ENCODE measurements around the gene FANCB. TPM values are rescaled to one million over a fixed set of nuclear protein-coding genes. Genes with fewer than 3 reads are reported as not detected.

FANCB gene
- total and polyA plus RNA-seq, 2 experiments from 2014 or later: 4.8 to 9.7 TPM

- Histone ChIP-seq H3F3A (ENCODE audit: insufficient read depth) (peaks cover 8% of the 10 kb centered on the region; the same call in 1 of the 2 replicates), H3K9ac (no peak overlapping the region), H3K4me1 (ENCODE audit: insufficient read depth) (peaks cover 30% of the 10 kb centered on the region), H3K9me2 (ENCODE audit: insufficient read depth) (no peaks in the 10 kb centered on the region), H4K20me1 (ENCODE audit: insufficient read depth) (no peaks in the 10 kb centered on the region), H3K36me3 (ENCODE audit: low read depth) (peaks cover 6% of the 10 kb centered on the region; the same call in 1 of the 2 replicates), H2AFZ (no peak overlapping the region), H3K27ac (no peak overlapping the region), H3K4me2 (ENCODE audit: unreplicated experiment) (no peak overlapping the region), H3K79me2 (ENCODE audit: insufficient read depth) (peaks cover 6% of the 10 kb centered on the region; the same call in 1 of the 2 replicates), H3K9me3 (ENCODE audit: low read depth) (no peaks in the 10 kb centered on the region), H3K4me3 (no peak overlapping the region), H3K27me3 (replicated peaks; ENCODE audit: insufficient read depth) (no peaks in the 10 kb centered on the region)
- no peak for DNase-seq
- in situ Hi-C loops (cut with MboI): no loop called here
- no peak for TF ChIP-seq EZH2phosphoT487 (IDR thresholded peaks at IDR 0.05; ENCODE audit: insufficient read depth, low read depth)
- no peak for TF ChIP-seq EZH2 (IDR thresholded peaks at IDR 0.05; ENCODE audit: insufficient read depth, poor library complexity, severe bottlenecking)
Observed at GRCh38 chrX:14902537-14902936, 29.7 kb upstream of the FANCB start.

GRCh38 chrX:14899607-14900006, 26.7 kb upstream of the FANCB start:
- Histone ChIP-seq H3K9me3 (ENCODE audit: low read depth) (no peaks in the 10 kb centered on the region), H3F3A (ENCODE audit: insufficient read depth) (peaks cover 7% of the 10 kb centered on the region; the same call in 1 of the 2 replicates), H3K9ac (no peak overlapping the region), H3K4me2 (ENCODE audit: unreplicated experiment) (no peak overlapping the region), H3K36me3 (ENCODE audit: low read depth) (peaks cover 2% of the 10 kb centered on the region; the same call in 1 of the 2 replicates), H4K20me1 (ENCODE audit: insufficient read depth) (no peaks in the 10 kb centered on the region), H3K27ac (peak overlapping the region; percentile 53), H2AFZ (no peak overlapping the region), H3K4me3 (no peak overlapping the region), H3K79me2 (ENCODE audit: insufficient read depth) (peaks cover 6% of the 10 kb centered on the region; the same call in 1 of the 2 replicates), H3K27me3 (replicated peaks; ENCODE audit: insufficient read depth) (no peaks in the 10 kb centered on the region), H3K4me1 (ENCODE audit: insufficient read depth) (peaks cover 30% of the 10 kb centered on the region), H3K9me2 (ENCODE audit: insufficient read depth) (no peaks in the 10 kb centered on the region)
- DNase-seq: peak; percentile 58
- in situ Hi-C loops (cut with MboI): no loop called here
- TF ChIP-seq EZH2 (IDR thresholded peaks at IDR 0.05; ENCODE audit: insufficient read depth, poor library complexity, severe bottlenecking) (no peak), EZH2phosphoT487 (IDR thresholded peaks at IDR 0.05; ENCODE audit: insufficient read depth, low read depth) (no peak)

GRCh38 chrX:14897042-14897441, 24.2 kb upstream of the FANCB start:
- no peak for DNase-seq
- Histone ChIP-seq H3K27ac (no peak overlapping the region), H4K20me1 (ENCODE audit: insufficient read depth) (no peaks in the 10 kb centered on the region), H3F3A (ENCODE audit: insufficient read depth) (no peaks in the 10 kb centered on the region), H3K79me2 (ENCODE audit: insufficient read depth) (peaks cover 12% of the 10 kb centered on the region; the same call in 1 of the 2 replicates), H3K9ac (no peak overlapping the region), H3K27me3 (replicated peaks; ENCODE audit: insufficient read depth) (no peaks in the 10 kb centered on the region), H3K4me3 (no peak overlapping the region), H3K9me2 (ENCODE audit: insufficient read depth) (no peaks in the 10 kb centered on the region), H3K4me1 (ENCODE audit: insufficient read depth) (peaks cover 16% of the 10 kb centered on the region), H3K9me3 (ENCODE audit: low read depth) (no peaks in the 10 kb centered on the region), H3K4me2 (ENCODE audit: unreplicated experiment) (no peak overlapping the region), H2AFZ (no peak overlapping the region), H3K36me3 (ENCODE audit: low read depth) (no peaks in the 10 kb centered on the region; the same call in 1 of the 2 replicates)
- in situ Hi-C loops (cut with MboI): no loop called here
- TF ChIP-seq EZH2 (IDR thresholded peaks at IDR 0.05; ENCODE audit: insufficient read depth, poor library complexity, severe bottlenecking): no peak
- no peak for TF ChIP-seq EZH2phosphoT487 (IDR thresholded peaks at IDR 0.05; ENCODE audit: insufficient read depth, low read depth)
- 92 to 98% methylated on average over 2 of the region's 2 CpGs for WGBS, 2 experiments (ENCODE audit: low coverage in 1 of 2, low lambda C conversion rate in 2 of 2, missing lambda C conversion rate in 2 of 2)

GRCh38 chrX:14896273-14896672, 23.4 kb upstream of the FANCB start:
- H3K27ac ChIP-seq: no peak overlapping the region
- no peaks in the 10 kb centered on the region for H3K9me2 ChIP-seq (ENCODE audit: insufficient read depth)
- H3K79me2 ChIP-seq (ENCODE audit: insufficient read depth): peaks cover 17% of the 10 kb centered on the region; the same call in 1 of the 2 replicates
- WGBS, 2 experiments (ENCODE audit: low coverage in 1 of 2, low lambda C conversion rate in 2 of 2, missing lambda C conversion rate in 2 of 2): 97% methylated on average over 2 of the region's 2 CpGs
- no peaks in the 10 kb centered on the region for H3K9me3 ChIP-seq (ENCODE audit: low read depth)
- no peaks in the 10 kb centered on the region for H3K27me3 ChIP-seq (replicated peaks; ENCODE audit: insufficient read depth)
- H2AFZ ChIP-seq: no peak overlapping the region
- H3F3A ChIP-seq (ENCODE audit: insufficient read depth): no peaks in the 10 kb centered on the region
- in situ Hi-C loops (cut with MboI): no loop called here
- no peak overlapping the region for H3K4me3 ChIP-seq
- no peak for DNase-seq
- H3K4me2 ChIP-seq (ENCODE audit: unreplicated experiment): no peak overlapping the region
- peaks cover 16% of the 10 kb centered on the region for H3K4me1 ChIP-seq (ENCODE audit: insufficient read depth)
- no peak overlapping the region for H3K9ac ChIP-seq
- no peaks in the 10 kb centered on the region; the same call in 1 of the 2 replicates for H3K36me3 ChIP-seq (ENCODE audit: low read depth)
- H4K20me1 ChIP-seq (ENCODE audit: insufficient read depth): no peaks in the 10 kb centered on the region
- no peak for TF ChIP-seq EZH2phosphoT487 (IDR thresholded peaks at IDR 0.05; ENCODE audit: insufficient read depth, low read depth)
- no peak for TF ChIP-seq EZH2 (IDR thresholded peaks at IDR 0.05; ENCODE audit: insufficient read depth, poor library complexity, severe bottlenecking)

GRCh38 chrX:14886252-14886651, 13.4 kb upstream of the FANCB start:
- H4K20me1 ChIP-seq (ENCODE audit: insufficient read depth): no peaks in the 10 kb centered on the region
- no peak overlapping the region for H3K4me2 ChIP-seq (ENCODE audit: unreplicated experiment)
- H3K27ac ChIP-seq: no peak overlapping the region
- H3K4me1 ChIP-seq (ENCODE audit: insufficient read depth): peaks cover 7% of the 10 kb centered on the region; the same call in 1 of the 2 replicates
- no peaks in the 10 kb centered on the region for H3K27me3 ChIP-seq (replicated peaks; ENCODE audit: insufficient read depth)
- H3K9ac ChIP-seq: no peak overlapping the region
- WGBS, 2 experiments (ENCODE audit: low coverage in 1 of 2, low lambda C conversion rate in 2 of 2, missing lambda C conversion rate in 2 of 2): 91 to 93% methylated on average over 3 of the region's 3 CpGs
- H3F3A ChIP-seq (ENCODE audit: insufficient read depth): no peaks in the 10 kb centered on the region
- H3K79me2 ChIP-seq (ENCODE audit: insufficient read depth): peaks cover 31% of the 10 kb centered on the region
- in situ Hi-C loops (cut with MboI): no loop called here
- H3K4me3 ChIP-seq: no peak overlapping the region
- no peaks in the 10 kb centered on the region for H3K9me2 ChIP-seq (ENCODE audit: insufficient read depth)
- TF ChIP-seq EZH2phosphoT487 (IDR thresholded peaks at IDR 0.05; ENCODE audit: insufficient read depth, low read depth): no peak
- TF ChIP-seq EZH2 (IDR thresholded peaks at IDR 0.05; ENCODE audit: insufficient read depth, poor library complexity, severe bottlenecking): no peak
- no peaks in the 10 kb centered on the region for H3K36me3 ChIP-seq (ENCODE audit: low read depth)
- H2AFZ ChIP-seq: no peak overlapping the region
- no peaks in the 10 kb centered on the region for H3K9me3 ChIP-seq (ENCODE audit: low read depth)
- no peak for DNase-seq

All from GM23248 (cell line).